H1 (cell line): ENCODE data around the gene FBXL14. TPM values are rescaled to one million over a fixed set of nuclear protein-coding genes. Genes with fewer than 3 reads are reported as not detected.

ENCODE experiments used
- CTCF ChIA-PET: fragments of 300-600 bp; sonication (Branson Sonifier 250); formaldehyde crosslinking; loops from one replicate; lab custom pipeline; 2021; ENCODE audit not compliant: partially characterized antibody; lab: Charles Lee
- POLR2A ChIA-PET: fragments of 300-600 bp; sonication (Branson Sonifier 250); formaldehyde crosslinking; loops from one replicate; lab custom pipeline; 2021; ENCODE audit warnings: inconsistent platforms; ENCODE audit not compliant: partially characterized antibody; lab: Charles Lee
- DNase-seq, 2 experiments: peaks; one replicate each; pipeline versions ENCODE4 v3.0.0 to v3.0.0-alpha.2; 2010 to 2022; ENCODE audit warnings: low spot score in 2 of 2, low read depth in 1 of 2, mixed read lengths in 1 of 2
- FAIRE-seq: peaks from 2 replicates; lab custom pipeline; 2011; peaks lifted over from hg19 to GRCh38; lab: Jason Lieb, UNC
- H2AFZ ChIP-seq: 2 replicates; pipeline ENCODE4 v1.8.1; 2012; ENCODE audit warnings: low read length, inconsistent platforms
- H2AK5ac ChIP-seq: 2 replicates; pipeline ENCODE4 v1.6.1; 2013; ENCODE audit warnings: low read depth, low read length
- H2BK120ac ChIP-seq: replicated peaks from 2 replicates; pipeline ENCODE3; 2013; ENCODE audit warnings: low read depth, low read length, inconsistent platforms
- H2BK12ac ChIP-seq: 2 replicates; pipeline ENCODE4 v1.6.1; 2013; ENCODE audit warnings: low read depth, low read length
- H2BK15ac ChIP-seq: 2 replicates; pipeline ENCODE4 v1.6.1; 2013; ENCODE audit warnings: low read length
- H2BK20ac ChIP-seq: 2 replicates; pipeline ENCODE4 v1.6.1; 2013; ENCODE audit warnings: low read length
- H2BK5ac ChIP-seq: 2 replicates; pipeline ENCODE4 v1.6.1; 2013; ENCODE audit warnings: low read depth, low read length
- H3K14ac ChIP-seq: 2 replicates; pipeline ENCODE4 v1.6.1; 2013; ENCODE audit warnings: inconsistent platforms; ENCODE audit not compliant: insufficient read length
- H3K18ac ChIP-seq: 2 replicates; pipeline ENCODE4 v1.6.1; 2013; ENCODE audit warnings: low read length; ENCODE audit errors: extremely low read depth
- H3K23ac ChIP-seq: 2 replicates; pipeline ENCODE4 v1.6.1; 2013; ENCODE audit warnings: inconsistent platforms; ENCODE audit not compliant: insufficient read length
- H3K23me2 ChIP-seq: 2 replicates; pipeline ENCODE4 v1.6.1; 2013; ENCODE audit warnings: low read depth, low read length
- H3K27ac ChIP-seq: 2 replicates; pipeline ENCODE4 v1.6.1; 2011; ENCODE audit warnings: low read depth, low read length, inconsistent platforms
- H3K27me3 ChIP-seq, 4 experiments: replicated peaks in 1 of 4; 1 replicate in 1 of 4; 2 replicates in 3 of 4; pipeline versions ENCODE4 v1.6.1 to v1.8.1; 2011 to 2013; ENCODE audit warnings: low read length in 3 of 4, mild to moderate bottlenecking in 3 of 4, inconsistent platforms in 2 of 4, mixed read lengths in 2 of 4, moderate library complexity in 1 of 4; ENCODE audit not compliant: control insufficient read depth in 3 of 4, insufficient read depth in 3 of 4; ENCODE audit errors: extremely low read depth in 1 of 4
- H3K36me3 ChIP-seq, 4 experiments: 2 replicates each; pipeline versions ENCODE4 v1.6.1 to v1.8.1; 2011 to 2013; ENCODE audit warnings: mild to moderate bottlenecking in 4 of 4, low read length in 3 of 4, moderate library complexity in 2 of 4, control low read depth in 1 of 4, inconsistent platforms in 1 of 4; ENCODE audit not compliant: insufficient read depth in 4 of 4, control insufficient read depth in 2 of 4
- H3K4ac ChIP-seq: replicated peaks from 2 replicates; pipeline ENCODE3; 2013; ENCODE audit warnings: low read length, low read depth, mixed read lengths, inconsistent platforms; ENCODE audit not compliant: insufficient read length
- H3K4me1 ChIP-seq, 4 experiments: replicated peaks in 1 of 4; 1 replicate in 1 of 4; 2 replicates in 3 of 4; pipeline versions ENCODE4 v1.6.1 to v1.8.1; 2011 to 2013; ENCODE audit warnings: low read length in 3 of 4, inconsistent platforms in 2 of 4, mixed read lengths in 1 of 4; ENCODE audit not compliant: insufficient read depth in 4 of 4, control insufficient read depth in 3 of 4
- H3K4me2 ChIP-seq, 2 experiments: 2 replicates each; pipeline versions ENCODE4 v1.6.1 to v1.8.1; 2011 to 2013; ENCODE audit warnings: low read depth in 2 of 2, low read length in 2 of 2, control low read depth in 1 of 2, inconsistent platforms in 1 of 2, mild to moderate bottlenecking in 1 of 2; ENCODE audit not compliant: insufficient read depth in 1 of 2
- H3K4me3 ChIP-seq, 4 experiments: fragments of 200-600, 300-600 bp in 1 of 4; sonication (generic), shearing (Covaris generic), sonication (Bioruptor Twin) in 1 of 4; 2 replicates each; pipeline versions ENCODE4 v1.5.1 to v1.8.1; 2011 to 2016; ENCODE audit warnings: low read length in 4 of 4, low read depth in 3 of 4, control low read depth in 2 of 4, inconsistent platforms in 2 of 4, mild to moderate bottlenecking in 2 of 4, mixed read lengths in 1 of 4, moderate library complexity in 1 of 4; ENCODE audit not compliant: insufficient read depth in 2 of 4; ENCODE audit errors: extremely low read depth in 1 of 4
- H3K56ac ChIP-seq: replicated peaks from 2 replicates; pipeline ENCODE3; 2013; ENCODE audit warnings: low read depth, mild to moderate bottlenecking, mixed read lengths, low read length, inconsistent platforms; ENCODE audit not compliant: insufficient read length
- H3K79me1 ChIP-seq: 2 replicates; pipeline ENCODE4 v1.6.1; 2013; ENCODE audit warnings: low read depth, low read length, control low read depth
- H3K79me2 ChIP-seq, 2 experiments: 2 replicates each; pipeline versions ENCODE4 v1.6.1 to v1.8.1; 2012 to 2013; ENCODE audit warnings: low read length in 2 of 2, mild to moderate bottlenecking in 2 of 2, inconsistent platforms in 1 of 2; ENCODE audit not compliant: insufficient read depth in 2 of 2, control insufficient read depth in 1 of 2
- H3K9ac ChIP-seq, 4 experiments: replicated peaks in 1 of 4; 1 replicate in 1 of 4; 2 replicates in 3 of 4; pipeline versions ENCODE4 v1.6.1 to v1.8.1; 2011 to 2013; ENCODE audit warnings: low read depth in 3 of 4, low read length in 3 of 4, control low read depth in 2 of 4, mild to moderate bottlenecking in 2 of 4, moderate library complexity in 2 of 4, inconsistent platforms in 1 of 4; ENCODE audit errors: extremely low read depth in 1 of 4
- H3K9me3 ChIP-seq, 2 experiments: 2 replicates each; pipeline versions ENCODE4 v1.6.1 to v1.8.1; 2012 to 2013; ENCODE audit warnings: mild to moderate bottlenecking in 2 of 2, moderate library complexity in 2 of 2, control low read depth in 1 of 2, inconsistent platforms in 1 of 2, low read depth in 1 of 2, low read length in 1 of 2, mixed read lengths in 1 of 2; ENCODE audit not compliant: insufficient read depth in 2 of 2
- H4K20me1 ChIP-seq, 2 experiments: replicated peaks in 1 of 2; 2 replicates each; pipeline versions ENCODE3 to v1.8.1; 2011 to 2013; ENCODE audit warnings: inconsistent platforms in 2 of 2, low read length in 2 of 2, mild to moderate bottlenecking in 1 of 2; ENCODE audit not compliant: insufficient read depth in 2 of 2, control insufficient read depth in 1 of 2
- H4K5ac ChIP-seq: 2 replicates; pipeline ENCODE4 v1.6.1; 2013; ENCODE audit warnings: low read length, low read depth, mixed read lengths, inconsistent platforms; ENCODE audit not compliant: insufficient read length
- H4K8ac ChIP-seq: 2 replicates; pipeline ENCODE4 v1.8.0; 2013; ENCODE audit warnings: mild to moderate bottlenecking, moderate library complexity, low read length, inconsistent platforms; ENCODE audit not compliant: insufficient read depth; ENCODE audit errors: extremely low read depth
- H4K91ac ChIP-seq: replicated peaks from 2 replicates; pipeline ENCODE3; 2013; ENCODE audit warnings: low read length, mixed read lengths, inconsistent platforms; ENCODE audit not compliant: insufficient read length
- ASH2L ChIP-seq: fragments of 200-600, 300-600 bp; sonication (generic); IDR thresholded peaks from one replicate; pipeline ENCODE4 v1.7.1; 2017; ENCODE audit warnings: low read length
- BCL11A ChIP-seq, 2 experiments: IDR thresholded peaks; one replicate each; pipeline ENCODE4 v1.6.1; 2011; ENCODE audit warnings: low read depth in 2 of 2, low read length in 2 of 2, mild to moderate bottlenecking in 2 of 2
- GABPA ChIP-seq: IDR thresholded peaks from 2 replicates; pipeline ENCODE4 v1.6.1; 2011; ENCODE audit warnings: mild to moderate bottlenecking, low read length, moderate library complexity, borderline replicate concordance; ENCODE audit not compliant: insufficient read depth
- HDAC6 ChIP-seq: IDR thresholded peaks from one replicate; pipeline ENCODE4 v1.7.1; 2012; ENCODE audit warnings: low read depth, mild to moderate bottlenecking, inconsistent platforms, low read length, moderate library complexity
- KDM4A ChIP-seq: IDR thresholded peaks from one replicate; pipeline ENCODE4 v1.7.1; 2012; ENCODE audit warnings: low read depth, mild to moderate bottlenecking, moderate library complexity, low read length, inconsistent platforms; ENCODE audit not compliant: severe bottlenecking
- SIX5 ChIP-seq: IDR thresholded peaks from 2 replicates; pipeline ENCODE4 v1.6.1; 2011; ENCODE audit warnings: mild to moderate bottlenecking, low read depth, low read length
- SP1 ChIP-seq: IDR thresholded peaks from 2 replicates; pipeline ENCODE4 v1.6.1; 2011; ENCODE audit warnings: low read depth, low read length
- SRF ChIP-seq: IDR thresholded peaks from 2 replicates; pipeline ENCODE4 v1.6.1; 2011; ENCODE audit warnings: mild to moderate bottlenecking, low read depth, low read length, moderate library complexity
- WGBS, 2 experiments: shearing (Covaris generic) in 1 of 2; methylation state at CpG; one replicate each; pipeline versions ENCODE4 v1.1.6 to v1.1.7; 2013 to 2015; ENCODE audit warnings: low lambda C conversion rate in 2 of 2, mixed read lengths in 2 of 2, inconsistent platforms in 1 of 2, low coverage in 1 of 2, missing lambda C conversion rate in 1 of 2; ENCODE audit not compliant: insufficient replicate concordance in 2 of 2, insufficient coverage in 1 of 2, insufficient read length in 1 of 2; ENCODE audit errors: extremely low coverage in 1 of 2, missing lambda C conversion rate in 1 of 2; 5-methylcytosine and 5-hydroxymethylcytosine counted together
- polyA plus RNA-seq, 7 experiments: library from polyadenylated mRNA; depleted of rRNA in 3 of 7; stranded (reverse) in 5 of 7; unstranded in 2 of 7; fragments of >200 nt in 5 of 7; fragments of 200-250 nt in 2 of 7; gene quantifications; 1 replicate in 5 of 7; 2 replicates in 1 of 7; 4 replicates in 1 of 7; pipeline versions ENCODE4 v1.2.1 to v1.2.3, GENCODE V29; 2011 to 2013; ENCODE audit warnings: missing spikeins in 2 of 7, mixed read lengths in 2 of 7
- total RNA-seq: library from RNA; stranded (reverse); fragmentation: NEBNext Ultra II Directional; extraction: Animal tissue kit (Norgen Biotek cat#: 25700); gene quantifications from 2 replicates; pipeline ENCODE4 v1.2.1, GENCODE V29; 2021

FBXL14 gene
- total and polyA plus RNA-seq, 2 of the 8 experiments (the other 6 are each of a cell fraction or from before 2014, with no cell fraction given): 5.5 to 9.6 TPM

GRCh38 chr12:1604464-1604863 is 10.1 kb upstream of the FBXL14 start:
- no peak overlapping the region for H3K27ac ChIP-seq
- peaks cover 0 to 7% (median 2%) of the 10 kb centered on the region in 4 experiments; a peak in 5 of 7 replicates for H3K4me1 ChIP-seq
- no peak overlapping the region for H4K91ac ChIP-seq
- 85% methylated on average over 3 of the region's 3 CpGs; no CpG with 5 or more reads in 1 of the 2 experiments for WGBS, 2 experiments
- H3K56ac ChIP-seq: no peak overlapping the region
- no peak overlapping the region for H2BK15ac ChIP-seq
- H3K18ac ChIP-seq: no peak overlapping the region
- no peaks in the 10 kb centered on the region for H3K9me3 ChIP-seq
- H3K9ac ChIP-seq: no peak overlapping the region
- H4K20me1 ChIP-seq: peaks cover 0 to 6% of the 10 kb centered on the region in 2 experiments
- no peak overlapping the region for H3K4me3 ChIP-seq
- no peak for TF ChIP-seq KDM4A
- no peak for TF ChIP-seq HDAC6
- no peak for TF ChIP-seq SIX5
- TF ChIP-seq GABPA: no peak
- no peak for TF ChIP-seq ASH2L
- TF ChIP-seq SP1: no peak
- TF ChIP-seq SRF: no peak
- no peak for TF ChIP-seq BCL11A (IDR thresholded peaks at IDR 0.05; ENCODE audit: low read depth in 2 of 2, low read length in 2 of 2)
- TF ChIP-seq, all 59 proteins: peak for 0
- H2BK20ac ChIP-seq: no peak overlapping the region
- peaks cover 9% of the 10 kb centered on the region for H3K23me2 ChIP-seq
- no peak overlapping the region for H2BK5ac ChIP-seq
- no peak overlapping the region for H4K5ac ChIP-seq
- no peak overlapping the region for H3K23ac ChIP-seq
- no peak overlapping the region; a peak in 1 of 4 replicates for H3K4me2 ChIP-seq
- no peaks in the 10 kb centered on the region for H3K79me1 ChIP-seq
- no peak overlapping the region for H2BK120ac ChIP-seq
- H4K8ac ChIP-seq: no peak overlapping the region
- FAIRE-seq: no peak
- no peaks in the 10 kb centered on the region for H3K36me3 ChIP-seq
- ChIA-PET POLR2A (interaction anchor here (1.4 kb wide), 1 partner anchor 12 kb away, joined by 3 read pairs; no protein-coding TSS in a partner anchor), CTCF (interaction anchor here (0.6 to 2.0 kb wide), 8 partner anchors 11 to 273 kb away, joined by 3 to 12 read pairs (median 6); no protein-coding TSS in a partner anchor)
- no peaks in the 10 kb centered on the region for H3K79me2 ChIP-seq
- no peak overlapping the region for H3K4ac ChIP-seq
- no peak overlapping the region for H2BK12ac ChIP-seq
- no peak overlapping the region for H3K14ac ChIP-seq
- no peak for DNase-seq
- no peak overlapping the region for H2AK5ac ChIP-seq
- H2AFZ ChIP-seq: no peak overlapping the region
- H3K27me3 ChIP-seq: peaks cover 0 to 17% (median 15%) of the 10 kb centered on the region in 4 experiments; a peak in 5 of 7 replicates
